HG03095 (cell line): Measurements from ENCODE around the gene BRD3OS.

Experiments
- ATAC-seq: cut with Tn5 transposase; IDR thresholded peaks from one replicate; pipeline ENCODE4 v1.9.1; 2021; ENCODE audit warnings: moderate library complexity; ENCODE audit not compliant: unreplicated experiment

BRD3OS gene

DNA sequence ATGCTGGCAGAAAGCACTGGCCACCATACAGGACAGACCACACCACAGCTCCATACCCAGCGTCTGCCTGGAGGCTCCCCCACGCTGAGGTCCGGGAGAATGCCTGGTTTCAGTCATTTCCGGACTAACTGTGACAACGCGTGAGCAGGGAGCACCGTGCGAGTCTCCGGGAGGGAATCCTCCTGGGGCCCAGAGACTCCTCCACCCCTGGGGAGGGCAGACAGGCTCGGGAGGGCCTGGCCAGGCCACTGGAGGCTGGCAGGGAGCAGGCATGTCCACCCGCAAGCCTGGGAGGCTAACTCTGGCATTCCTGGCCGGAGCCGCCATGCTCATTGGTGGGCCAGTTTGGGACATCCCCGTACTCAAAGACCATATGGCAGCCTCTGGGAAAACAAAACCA, 6.5 kb downstream of the BRD3OS start:
- no peak for ATAC-seq

DNA sequence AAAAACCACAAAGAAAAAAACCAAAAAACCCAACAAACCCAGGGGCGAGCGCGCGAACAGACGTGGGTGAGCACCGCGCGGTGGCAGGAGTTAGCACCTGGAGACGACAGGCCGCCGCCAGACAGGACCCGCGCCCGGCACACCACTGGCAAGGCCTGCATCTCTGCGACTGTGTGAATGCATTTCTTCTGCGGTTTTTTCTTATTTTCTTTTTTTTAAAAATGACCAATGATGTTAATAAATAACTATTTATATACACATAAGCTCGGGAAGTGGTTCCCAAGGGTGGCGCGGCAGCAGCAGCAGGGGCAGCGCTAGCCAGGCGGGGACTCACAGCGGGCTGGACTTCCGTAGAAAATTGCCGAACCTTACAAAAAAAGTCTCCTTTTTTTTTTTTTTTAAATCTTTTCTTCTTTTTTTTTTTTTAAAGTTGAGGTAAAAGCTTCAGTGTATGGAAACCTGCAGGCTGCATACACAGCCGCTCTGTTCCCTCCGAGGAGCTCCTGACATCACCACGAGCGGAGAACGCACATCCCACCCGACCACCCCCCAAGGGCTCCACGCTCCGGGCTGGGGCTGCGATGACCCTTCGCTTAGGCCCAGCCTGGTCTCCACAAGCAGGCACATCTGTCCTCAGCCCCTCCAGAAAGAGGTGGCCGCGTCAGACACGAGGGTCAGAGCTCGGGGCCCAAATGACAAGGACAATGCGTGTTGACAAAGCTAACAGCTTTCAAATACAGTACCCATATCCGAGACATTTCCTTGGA, 7.4 kb downstream of the BRD3OS start:
- no peak for ATAC-seq

DNA sequence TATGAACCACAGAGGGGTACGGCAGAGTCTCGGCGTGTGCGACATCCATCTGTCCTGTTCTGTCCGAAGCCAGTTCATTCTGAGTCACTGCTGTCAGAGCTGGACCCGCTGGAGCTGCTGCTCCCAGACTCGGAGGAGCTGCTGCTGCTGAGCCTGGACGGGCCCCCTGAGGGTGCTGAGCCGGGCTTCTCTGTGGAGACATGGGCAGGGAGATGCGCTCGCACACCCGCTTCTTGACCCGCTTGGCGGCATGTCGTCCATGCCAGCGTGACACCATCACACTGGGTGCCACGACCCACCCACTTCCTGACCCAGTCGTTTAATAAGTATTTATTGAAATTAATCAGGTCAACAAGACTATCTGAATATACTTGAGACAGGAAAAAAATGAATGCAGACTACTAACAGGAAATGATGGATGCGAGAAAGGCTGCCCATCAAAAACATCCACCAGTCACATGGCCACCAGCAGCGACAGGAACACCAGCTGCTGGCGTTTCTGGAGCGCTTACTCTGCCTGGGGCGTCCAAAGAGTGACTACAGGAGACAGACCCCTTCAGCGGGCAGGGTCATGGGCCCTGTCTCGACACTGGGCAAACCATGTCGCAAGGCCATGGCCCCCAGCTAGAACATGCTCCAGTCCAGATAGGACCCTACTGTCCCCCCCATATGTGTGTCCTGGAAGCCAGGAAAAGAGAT, 8.4 kb downstream of the BRD3OS start:
- ATAC-seq = no peak

GRCh38 chr9:134034215-134035040, 9.1 kb downstream of the BRD3OS start:
- ATAC-seq = no peak

GRCh38 chr9:134035041-134036039, 10.1 kb downstream of the BRD3OS start:
- no peak for ATAC-seq

GRCh38 chr9:134036130-134036529, 10.8 kb downstream of the BRD3OS start:
- no peak for ATAC-seq

GRCh38 chr9:134037641-134038040, 12.4 kb downstream of the BRD3OS start:
- ATAC-seq = no peak

GRCh38 chr9:134039386-134040175, 14.3 kb downstream of the BRD3OS start:
- no peak for ATAC-seq

DNA sequence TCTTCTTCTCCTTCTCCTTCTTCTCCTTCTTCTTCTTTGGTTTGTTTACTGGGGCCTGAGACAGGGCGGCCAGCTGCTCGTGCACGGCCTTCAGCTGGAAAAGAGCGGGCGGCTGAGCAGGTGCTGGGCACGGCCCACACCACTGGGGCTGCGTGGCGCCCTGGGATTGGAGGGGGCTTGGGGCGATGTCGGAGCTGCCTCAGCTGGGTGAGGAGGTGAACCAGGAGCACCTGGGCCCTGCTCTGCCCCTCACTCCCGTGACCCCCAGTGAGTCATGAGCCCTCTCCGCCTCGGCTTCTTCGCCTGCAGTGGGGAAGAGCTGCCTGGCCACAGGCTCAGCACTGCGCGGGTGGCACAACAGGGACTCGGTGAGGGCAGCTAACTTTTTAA, 14.9 kb downstream of the BRD3OS start:
- no peak for ATAC-seq

DNA sequence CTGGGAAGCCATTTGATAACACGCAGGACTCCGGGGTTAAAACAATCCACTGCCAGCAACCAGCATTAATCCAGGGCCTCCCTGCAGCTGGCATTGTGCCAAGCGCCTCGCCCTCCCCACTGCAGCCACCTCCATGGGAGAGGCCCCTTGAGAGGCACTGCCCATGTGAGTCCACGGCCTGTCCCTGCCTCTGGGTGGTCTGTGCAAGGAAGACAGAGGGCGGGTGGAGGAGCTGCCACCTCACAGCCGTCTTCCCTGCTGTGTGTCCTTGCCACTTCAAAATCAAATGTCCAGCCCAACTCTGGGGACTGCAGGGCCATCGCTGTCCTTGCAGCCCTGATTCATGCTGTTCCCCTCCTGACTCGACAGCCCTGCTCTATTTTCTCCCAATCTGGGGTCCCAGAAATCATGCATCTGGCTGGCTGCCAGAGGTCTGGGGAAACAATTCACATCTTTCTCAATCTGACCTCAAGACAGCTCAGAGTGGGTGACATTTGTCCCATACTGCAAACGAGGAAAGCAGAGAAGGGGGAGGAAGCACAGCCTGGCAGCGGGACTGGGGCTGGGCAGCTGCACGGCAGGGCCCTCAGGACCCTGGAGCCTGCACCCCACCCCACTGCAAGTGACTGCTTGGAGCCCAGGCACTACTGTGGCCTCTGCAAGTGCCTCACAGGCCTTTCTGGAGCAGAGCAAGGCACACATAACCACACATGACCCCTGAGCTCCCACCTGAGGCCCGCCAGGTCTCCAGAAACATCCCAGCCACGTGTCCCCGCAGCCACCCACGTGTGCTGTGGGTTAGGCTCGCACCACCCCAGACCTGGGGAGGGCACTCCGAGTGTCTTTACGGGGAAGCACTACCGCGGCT, 15.7 kb downstream of the BRD3OS start:
- ATAC-seq = no peak

- ATAC-seq = no peak
Measured at GRCh38 chr9:134041649-134041962, 16.3 kb downstream of the BRD3OS start.

DNA sequence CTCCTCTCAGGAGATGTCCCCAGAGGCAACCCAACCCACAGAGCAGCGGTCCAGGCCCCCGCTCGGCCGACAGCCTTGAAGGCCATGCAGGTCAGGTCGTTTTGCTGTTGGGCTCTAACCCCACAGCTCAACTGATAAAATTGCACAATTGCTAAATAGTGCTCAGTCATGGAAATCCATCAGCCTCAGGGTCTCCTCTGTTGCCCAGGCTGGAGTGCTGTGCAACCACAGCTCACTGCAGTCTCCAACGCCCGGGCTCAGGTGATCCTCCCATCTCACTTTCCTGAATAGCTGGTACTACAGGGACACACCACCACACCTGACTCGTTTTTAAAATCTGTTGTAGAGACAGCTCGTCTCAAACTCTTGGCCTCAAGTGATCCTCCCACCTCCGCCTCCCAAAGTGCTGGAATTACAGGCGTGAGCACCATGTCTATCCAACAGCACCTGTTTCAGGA, 18.3 kb downstream of the BRD3OS start:
- no peak for ATAC-seq

DNA sequence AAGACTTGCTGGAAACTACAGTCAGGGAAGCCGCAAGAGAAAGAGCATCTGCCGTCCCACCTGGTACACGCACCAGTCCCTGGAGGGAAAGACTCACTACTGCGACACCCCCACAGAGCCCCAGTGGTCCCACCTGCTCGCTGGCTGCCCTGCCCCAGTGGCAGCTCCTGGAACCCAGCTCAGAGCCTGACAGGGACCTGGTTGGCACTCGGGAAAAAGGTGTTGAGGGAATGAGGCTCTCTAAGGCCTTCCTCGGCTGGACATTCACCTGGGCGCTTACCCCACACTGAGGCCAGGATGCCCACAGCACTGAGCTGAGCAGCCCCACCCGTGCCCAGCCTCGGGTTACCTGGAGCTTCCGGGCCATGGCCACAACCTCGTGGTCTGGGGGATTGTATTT, 19.7 kb downstream of the BRD3OS start:
- no peak for ATAC-seq

DNA sequence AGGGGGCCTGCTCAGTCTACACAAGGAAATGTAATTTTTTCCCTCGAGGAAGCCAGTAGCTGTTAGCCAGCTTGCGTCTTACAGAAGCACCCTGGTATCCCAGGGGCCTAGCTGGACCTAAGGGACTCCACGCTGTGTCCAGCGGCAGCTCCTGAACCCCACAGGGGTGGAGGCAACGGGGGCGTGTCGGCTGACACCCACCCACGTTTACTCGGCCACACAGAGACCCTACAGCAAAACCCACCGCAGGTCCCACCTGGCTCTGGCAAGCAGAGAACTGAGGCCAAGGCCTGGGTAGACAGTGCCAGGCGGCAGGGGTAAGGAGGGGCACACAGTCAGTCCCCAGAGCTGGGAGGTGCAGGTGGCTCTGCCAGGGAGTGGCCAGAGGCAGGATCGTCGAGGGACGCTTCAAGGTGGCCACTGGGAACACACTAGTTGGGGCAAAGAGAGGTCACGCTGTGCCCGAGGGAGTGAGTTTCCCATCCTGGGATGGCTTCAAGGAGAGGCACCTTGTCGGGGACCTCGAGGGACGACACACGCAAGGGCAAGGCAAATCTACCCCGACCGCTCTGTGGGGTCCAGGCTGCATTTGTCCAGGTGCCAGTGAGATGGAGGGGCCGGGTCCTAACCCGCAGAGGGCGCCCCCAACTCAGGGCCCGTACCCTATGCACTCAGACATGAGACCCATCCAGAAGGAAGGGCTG, 20.7 kb downstream of the BRD3OS start:
- no peak for ATAC-seq

DNA sequence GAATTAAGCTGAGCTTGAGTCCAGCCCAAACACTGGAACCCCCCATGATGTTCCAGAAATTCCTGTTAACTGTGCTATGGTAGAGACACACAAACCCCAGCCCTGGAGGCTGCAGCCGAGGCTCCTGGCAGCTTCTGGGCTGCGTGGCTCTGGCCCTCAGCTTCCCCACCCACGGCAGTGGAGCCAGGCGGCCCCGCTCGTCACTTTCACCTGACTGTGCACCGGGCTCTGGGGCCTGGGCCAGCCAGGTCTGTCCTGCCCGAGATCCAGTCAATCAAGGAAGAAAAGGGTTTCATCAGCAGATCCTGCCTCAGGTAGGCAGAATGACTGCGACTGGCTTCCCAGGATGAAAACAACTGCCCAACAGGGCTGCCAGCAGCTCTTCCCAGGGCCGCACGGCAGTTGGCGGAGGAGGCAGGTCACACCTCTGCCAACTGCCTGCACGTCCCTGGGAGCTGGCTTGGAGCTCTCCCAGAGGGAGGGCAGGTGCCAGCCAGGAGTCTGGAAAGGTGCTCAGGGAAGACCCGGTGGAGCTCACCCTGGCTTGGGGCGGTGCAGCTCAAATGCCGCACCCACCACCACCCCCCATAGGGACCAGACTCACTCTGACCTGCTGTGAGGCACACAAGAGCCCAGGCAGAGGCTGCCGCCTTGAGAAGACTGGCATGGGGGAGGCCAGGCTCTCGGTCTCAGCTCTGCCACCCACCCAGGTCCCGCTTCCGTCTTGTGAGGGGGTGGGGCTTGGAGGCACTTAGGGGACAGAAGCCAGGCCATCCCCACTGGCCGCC, 21.8 kb downstream of the BRD3OS start:
- ATAC-seq = no peak

- no peak for ATAC-seq
Measured at GRCh38 chr9:134047868-134048581, 22.7 kb downstream of the BRD3OS start.

GRCh38 chr9:134048582-134048968, 23.3 kb downstream of the BRD3OS start:
- no peak for ATAC-seq
